Measurements from ENCODE around the gene ARHGEF37. TPM values are rescaled to one million over a fixed set of nuclear protein-coding genes. Genes with fewer than 3 reads are reported as not detected.
"Not testable (repeated sequence)": the region's sequence is repeated elsewhere in the genome, so short reads cannot be mapped to it uniquely, and the experiment has no call there.

ARHGEF37 gene
- total RNA-seq, 1 donor from 2014 or later = 2.3 TPM

- Mint-ChIP-seq H3K9me3 (no peaks in the 10 kb centered on the region), H3K27ac (ENCODE audit: unreplicated experiment) (peak overlapping the region; percentile 35), H3K4me1 (no peaks in the 10 kb centered on the region), H3K36me3 (ENCODE audit: low read depth) (no peaks in the 10 kb centered on the region), H3K4me3 (no peak overlapping the region), H3K27me3 (ENCODE audit: low read depth) (no peaks in the 10 kb centered on the region)
- no peak for TF ChIP-seq CTCF (conservative IDR thresholded peaks at IDR 0.05)
- DNase-seq (ENCODE audit: low read depth, low spot score) = no peak
Observed at GRCh38 chr5:149596712-149597111, 15.4 kb downstream of the ARHGEF37 start.

GRCh38 chr5:149597618-149598017, 16.3 kb downstream of the ARHGEF37 start:
- Mint-ChIP-seq H3K4me3 (no peak overlapping the region), H3K9me3 (no peaks in the 10 kb centered on the region), H3K4me1 (no peaks in the 10 kb centered on the region), H3K27me3 (ENCODE audit: low read depth) (no peaks in the 10 kb centered on the region), H3K36me3 (ENCODE audit: low read depth) (no peaks in the 10 kb centered on the region), H3K27ac (ENCODE audit: unreplicated experiment) (no peak overlapping the region)
- TF ChIP-seq CTCF (conservative IDR thresholded peaks at IDR 0.05) = no peak
- DNase-seq (ENCODE audit: low read depth, low spot score) = no peak

- H3K9me3 Mint-ChIP-seq, H3K4me1 Mint-ChIP-seq: not testable (repeated sequence)
Observed at GRCh38 chr5:149598234-149598633, 16.9 kb downstream of the ARHGEF37 start.

GRCh38 chr5:149598966-149599365, 17.7 kb downstream of the ARHGEF37 start:
- Mint-ChIP-seq H3K36me3 (ENCODE audit: low read depth) (no peaks in the 10 kb centered on the region), H3K4me3 (no peak overlapping the region), H3K27me3 (ENCODE audit: low read depth) (no peaks in the 10 kb centered on the region), H3K27ac (ENCODE audit: unreplicated experiment) (no peak overlapping the region), H3K4me1 (no peaks in the 10 kb centered on the region), H3K9me3 (no peaks in the 10 kb centered on the region)
- no peak for TF ChIP-seq CTCF (conservative IDR thresholded peaks at IDR 0.05)
- no peak for DNase-seq (ENCODE audit: low read depth, low spot score)

More at GRCh38 chr5:149598234-149598633, 16.9 kb downstream of the ARHGEF37 start:
- DNase-seq (ENCODE audit: low read depth, low spot score); H3K4me3 Mint-ChIP-seq; H3K36me3 Mint-ChIP-seq (ENCODE audit: low read depth); H3K27me3 Mint-ChIP-seq (ENCODE audit: low read depth); H3K27ac Mint-ChIP-seq (ENCODE audit: unreplicated experiment): not testable (repeated sequence)

GRCh38 chr5:149599375-149599774, 18.1 kb downstream of the ARHGEF37 start:
- Mint-ChIP-seq H3K27ac (ENCODE audit: unreplicated experiment) (no peak overlapping the region), H3K36me3 (ENCODE audit: low read depth) (no peaks in the 10 kb centered on the region), H3K4me3 (no peak overlapping the region), H3K9me3 (no peaks in the 10 kb centered on the region), H3K4me1 (no peaks in the 10 kb centered on the region), H3K27me3 (ENCODE audit: low read depth) (no peaks in the 10 kb centered on the region)
- no peak for DNase-seq (ENCODE audit: low read depth, low spot score)
- TF ChIP-seq CTCF (conservative IDR thresholded peaks at IDR 0.05) = no peak

- no peak for DNase-seq (ENCODE audit: low read depth, low spot score)
- H3K36me3 Mint-ChIP-seq (ENCODE audit: low read depth) = no peaks in the 10 kb centered on the region
- H3K9me3 Mint-ChIP-seq = no peaks in the 10 kb centered on the region
- H3K4me1 Mint-ChIP-seq = no peaks in the 10 kb centered on the region
- H3K4me3 Mint-ChIP-seq = no peak overlapping the region
- no peaks in the 10 kb centered on the region for H3K27me3 Mint-ChIP-seq (ENCODE audit: low read depth)
- H3K27ac Mint-ChIP-seq (ENCODE audit: unreplicated experiment) = no peak overlapping the region
- TF ChIP-seq CTCF (conservative IDR thresholded peaks at IDR 0.05) = no peak
Observed at GRCh38 chr5:149600932-149601331, 19.6 kb downstream of the ARHGEF37 start.
